K562 (cell line): Measurements from ENCODE around the gene ELK1.

Experiments used
- CBX3 ChIP-seq, 2 experiments: IDR thresholded peaks; 1 replicate in 1 of 2; 2 replicates in 1 of 2; pipeline ENCODE4 v1.6.1; 2012; ENCODE audit warnings: inconsistent platforms in 2 of 2, low read length in 2 of 2, borderline replicate concordance in 1 of 2, control low read depth in 1 of 2
- POLR2A ChIP-seq: fragments of 450-650 bp; conservative IDR thresholded peaks from 2 replicates; pipeline ENCODE4 v1.6.1; 2016
- POLR2AphosphoS5 ChIP-seq: IDR thresholded peaks from 2 replicates; pipeline ENCODE4 v1.6.1; 2011; ENCODE audit warnings: mild to moderate bottlenecking, low read depth, low read length, moderate library complexity; ENCODE audit not compliant: control insufficient read depth, insufficient read depth

GRCh38 chrX:47629419-47630200 lies 20.8 kb downstream of the ELK1 start, which contains the start of gene CFP:
- TF ChIP-seq POLR2A (no peak), CBX3 (IDR thresholded peaks at IDR 0.05; ENCODE audit: borderline replicate concordance in 1 of 2, low read length in 2 of 2) (no peak), POLR2AphosphoS5 (no peak)
